GM19025 (cell line): ENCODE data around the gene MEF2C.

Source experiments
- ATAC-seq: cut with Tn5 transposase; IDR thresholded peaks from one replicate; pipeline ENCODE4 v1.9.1; 2021; ENCODE audit warnings: mild to moderate bottlenecking, low read depth, moderate library complexity; ENCODE audit not compliant: unreplicated experiment

The MEF2C gene

GRCh38 chr5:88833371-88834130 is 49.4 kb downstream of the MEF2C start:
- ATAC-seq: no peak

DNA sequence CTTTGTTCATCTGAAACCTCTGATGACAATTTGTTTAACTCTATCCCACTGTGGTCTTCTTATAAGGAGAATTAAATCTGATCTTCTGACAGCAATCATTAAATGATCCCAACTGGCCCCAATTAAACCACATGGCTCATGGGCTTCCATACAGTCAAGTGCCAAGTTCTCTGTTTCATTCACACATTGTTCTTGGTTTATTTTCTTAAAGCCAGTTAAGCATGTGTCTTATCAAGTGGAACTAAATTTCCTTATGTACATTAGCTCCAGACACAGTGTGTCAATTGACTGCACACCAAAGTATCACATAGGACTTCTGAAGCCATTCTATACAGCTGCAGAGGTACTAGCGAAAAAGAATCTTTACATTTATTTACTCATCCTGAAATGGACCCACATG is 51.2 kb downstream of the MEF2C start:
- ATAC-seq: no peak

DNA sequence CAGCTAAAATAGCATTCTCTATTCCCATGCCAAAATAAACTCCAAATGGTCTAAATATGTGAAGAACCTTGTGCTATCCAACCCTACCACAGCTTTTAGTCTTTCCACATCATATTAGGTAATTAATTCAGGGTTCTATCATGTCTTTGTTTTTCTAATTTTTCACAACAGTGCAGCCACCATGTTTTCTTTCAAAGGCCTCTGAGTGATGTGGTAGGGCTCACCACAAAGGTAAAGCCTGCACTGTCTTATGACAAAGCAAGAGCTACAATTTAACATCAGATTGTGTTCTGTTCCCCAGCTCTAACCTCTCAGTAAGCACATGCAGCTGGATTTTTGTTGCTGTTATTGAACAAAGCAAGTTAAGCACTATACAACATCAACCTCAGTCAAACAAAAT is 52.4 kb downstream of the MEF2C start:
- no peak for ATAC-seq

DNA sequence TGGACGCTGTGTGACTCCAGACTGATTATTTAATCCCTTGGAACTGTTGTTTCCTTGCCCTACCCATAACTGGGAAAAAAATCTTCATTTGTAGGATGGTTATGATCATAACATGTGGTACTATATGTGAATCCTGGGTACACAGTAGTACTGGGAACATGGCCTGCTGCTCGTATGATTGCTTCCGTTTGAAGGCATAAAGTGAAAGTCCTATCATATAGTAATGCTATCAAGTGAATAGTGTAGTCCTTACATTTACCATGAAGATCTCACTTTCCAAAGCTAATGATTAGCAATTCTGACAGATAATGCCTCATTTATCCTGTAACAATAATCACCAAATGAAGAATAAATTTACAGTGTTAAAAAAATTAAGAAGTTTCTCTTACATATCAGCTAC is 53.2 kb downstream of the MEF2C start:
- ATAC-seq: no peak

- no peak for ATAC-seq
Observed at GRCh38 chr5:88829054-88829453, 53.9 kb downstream of the MEF2C start.

- no peak for ATAC-seq
Observed at GRCh38 chr5:88827997-88828396, 55.0 kb downstream of the MEF2C start.

DNA sequence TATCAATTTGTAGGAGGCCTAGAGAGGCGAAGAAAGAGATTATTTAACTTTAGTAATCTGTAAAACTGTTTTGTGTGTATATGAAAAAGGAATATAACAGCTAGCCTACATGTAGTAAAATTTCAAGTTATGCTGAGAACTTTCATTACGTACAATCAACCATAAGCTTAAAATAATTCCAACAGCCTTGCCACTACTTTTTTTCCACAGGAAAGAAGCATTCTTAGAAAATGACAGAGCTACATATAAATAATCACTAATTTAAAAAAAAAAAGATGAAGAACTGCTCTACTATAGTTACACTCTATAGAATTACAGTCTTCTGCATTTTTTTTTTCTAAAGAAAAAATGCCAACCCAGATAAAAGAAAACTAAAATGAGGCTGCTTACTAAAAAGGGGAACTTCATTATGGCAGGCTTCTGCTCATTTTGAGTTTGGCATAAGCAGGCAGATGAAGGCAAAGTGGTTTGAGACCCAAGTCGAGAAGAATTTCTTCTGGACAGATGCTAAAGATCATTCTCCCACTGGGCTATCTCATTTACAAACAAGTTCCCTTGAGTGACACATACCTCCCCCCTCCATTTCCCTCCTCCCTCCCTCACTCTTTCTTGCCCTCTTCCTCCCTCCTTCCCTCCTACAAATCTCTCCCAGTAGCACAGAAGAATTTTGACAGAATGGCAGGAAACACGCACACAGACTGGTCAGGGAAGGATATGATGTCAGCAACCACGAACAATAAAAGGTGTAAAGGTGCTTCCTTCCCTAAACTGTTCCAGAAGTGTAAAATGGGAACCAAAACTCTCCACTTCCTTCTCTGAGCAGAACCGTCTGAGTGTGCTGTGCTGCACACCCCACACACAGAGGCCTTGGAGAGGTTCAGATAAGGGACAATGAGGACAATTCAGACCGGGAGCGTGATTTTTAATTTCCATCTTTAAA is 56.1 kb downstream of the MEF2C start:
- ATAC-seq: peak; percentile 64

DNA sequence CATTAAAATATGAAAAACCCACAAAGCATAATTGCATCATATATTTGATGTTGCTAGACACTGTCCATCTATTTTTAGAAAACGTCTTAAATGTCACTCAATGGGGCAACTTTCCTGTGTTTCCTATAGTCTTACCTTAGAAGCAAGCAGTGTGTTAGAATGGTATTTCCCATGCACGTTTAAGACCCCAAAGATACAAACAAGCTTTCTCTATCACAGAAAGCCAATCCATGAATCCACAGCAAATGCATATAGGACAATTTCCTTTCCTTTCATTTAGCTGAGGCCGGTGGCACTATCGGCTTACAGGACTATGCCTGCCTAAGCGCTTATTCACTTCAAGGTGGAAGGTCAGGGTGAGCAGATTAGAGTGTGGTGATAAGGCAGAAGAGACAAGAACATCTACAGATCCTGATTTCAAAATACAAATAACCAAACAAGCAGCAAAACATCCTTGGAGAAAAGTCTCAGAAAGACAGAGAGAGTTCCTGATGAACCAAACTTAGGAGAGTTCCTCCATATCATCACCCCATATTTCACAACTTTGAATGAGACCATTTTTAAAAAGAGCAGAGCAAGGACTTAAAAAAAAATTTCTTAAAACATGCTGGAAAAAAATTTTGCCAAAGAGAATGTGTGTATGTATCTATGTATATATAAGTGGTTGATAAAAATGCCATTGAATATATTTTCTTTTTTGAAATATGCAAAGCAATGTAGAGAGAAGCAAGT is 57.2 kb downstream of the MEF2C start:
- no peak for ATAC-seq

GRCh38 chr5:88824892-88825583 is 57.9 kb downstream of the MEF2C start:
- ATAC-seq: no peak

DNA sequence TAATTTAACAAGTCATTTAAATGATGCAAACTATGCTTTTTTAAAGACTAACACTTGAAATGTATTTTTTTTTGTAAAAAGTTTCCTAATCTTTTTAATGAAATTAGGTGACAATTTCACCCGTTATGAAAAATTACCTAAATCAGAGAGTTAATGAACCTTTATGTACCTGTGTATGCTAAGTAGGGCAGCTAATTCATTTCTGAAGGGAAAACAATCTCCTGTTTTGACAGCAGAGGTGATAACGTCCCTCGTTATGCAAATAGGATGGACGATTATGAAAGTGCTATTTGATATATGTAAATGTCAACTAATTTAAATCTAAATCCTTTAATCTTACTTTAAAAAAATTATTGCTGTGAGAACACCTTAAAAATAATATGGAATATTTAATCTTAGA is 58.8 kb downstream of the MEF2C start:
- ATAC-seq: no peak

DNA sequence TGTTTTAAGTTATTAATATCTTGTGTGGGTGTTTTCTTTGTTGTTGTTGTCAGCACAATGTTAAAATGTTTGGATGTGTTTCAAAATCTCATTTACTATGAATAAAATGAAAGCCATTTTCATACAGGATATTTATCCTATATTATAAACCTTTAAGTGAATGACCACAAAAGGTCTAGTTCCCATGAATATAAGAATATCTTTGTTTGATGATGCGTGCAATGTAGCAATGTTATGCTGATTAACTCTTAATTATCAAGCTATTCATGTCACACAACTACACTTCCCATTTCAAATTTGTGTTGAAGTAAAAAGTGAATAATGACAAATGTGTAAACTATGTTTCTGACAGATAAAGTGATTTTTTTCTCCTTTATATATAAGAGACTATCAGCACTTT is 59.8 kb downstream of the MEF2C start:
- no peak for ATAC-seq

- ATAC-seq: no peak
Observed at GRCh38 chr5:88821161-88821560, 61.8 kb downstream of the MEF2C start.

GRCh38 chr5:88820581-88820980 is 62.4 kb downstream of the MEF2C start:
- no peak for ATAC-seq

DNA sequence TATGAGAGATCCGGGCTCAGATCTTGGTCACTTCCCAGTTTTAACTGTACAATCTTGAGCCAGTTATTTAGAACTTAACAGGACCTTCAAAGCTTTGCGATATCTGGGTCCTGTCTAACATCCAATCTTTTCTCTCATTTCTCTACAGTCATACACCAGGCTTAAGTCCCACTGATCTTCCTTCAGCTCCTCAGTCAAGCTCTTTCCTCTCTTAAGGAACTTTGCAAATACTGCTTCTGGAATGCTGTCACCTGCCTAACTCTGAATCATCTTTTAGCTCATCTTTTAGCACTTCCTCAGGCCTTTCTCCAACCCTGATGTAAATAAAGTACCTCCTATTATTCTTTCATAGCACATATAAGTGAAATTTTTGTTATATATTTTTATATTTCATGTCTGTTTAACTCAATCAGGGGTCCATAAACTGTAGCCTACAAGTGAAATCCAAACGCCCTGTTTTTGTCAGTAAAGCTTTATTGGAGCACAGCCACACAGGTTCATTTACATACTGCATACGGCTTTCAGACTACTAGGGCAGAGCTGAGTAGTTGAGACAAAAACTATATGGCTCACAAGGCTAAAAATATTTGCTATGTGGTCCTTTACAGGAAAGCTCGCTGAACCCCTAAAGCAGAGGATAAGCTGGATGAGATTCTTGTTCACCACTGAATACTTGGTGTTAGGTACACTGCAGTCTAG is 63.5 kb downstream of the MEF2C start:
- ATAC-seq: no peak

- no peak for ATAC-seq
Observed at GRCh38 chr5:88818296-88818695, 64.7 kb downstream of the MEF2C start.

GRCh38 chr5:88816195-88816594 is 66.8 kb downstream of the MEF2C start:
- ATAC-seq: no peak

DNA sequence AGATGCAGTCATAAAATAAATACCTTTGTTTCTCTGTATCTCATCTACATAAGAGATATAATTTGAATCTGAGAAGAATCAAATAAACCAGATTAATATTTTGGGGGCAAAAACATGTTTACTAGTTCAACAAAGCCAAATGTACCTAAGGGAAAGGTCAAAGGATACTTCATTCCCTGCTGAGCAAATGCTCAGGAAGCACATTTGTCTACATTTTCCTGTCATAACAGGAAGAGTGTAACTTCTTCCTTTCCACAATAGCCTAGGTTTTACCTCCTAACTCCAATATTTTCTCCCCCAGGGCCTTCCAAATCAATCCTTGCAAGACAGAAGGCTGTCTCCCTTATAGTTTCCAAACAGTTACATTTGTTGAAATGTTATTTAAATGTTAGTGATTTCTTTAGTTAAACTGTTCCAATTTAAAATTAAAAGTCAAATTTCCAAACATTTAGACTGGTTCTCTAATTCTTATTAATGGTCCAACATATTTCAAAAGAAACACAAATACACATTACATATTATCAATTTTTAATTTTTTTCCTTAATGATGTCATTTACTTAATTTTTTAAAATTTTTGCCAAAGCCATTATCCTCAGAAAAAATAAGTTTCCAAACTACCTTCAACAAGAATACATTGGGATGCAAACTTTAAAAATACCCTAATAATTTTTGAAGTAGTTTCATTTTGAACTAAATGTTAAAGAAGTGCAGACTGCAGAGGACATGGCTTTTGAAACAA is 67.8 kb downstream of the MEF2C start:
- ATAC-seq: no peak

DNA sequence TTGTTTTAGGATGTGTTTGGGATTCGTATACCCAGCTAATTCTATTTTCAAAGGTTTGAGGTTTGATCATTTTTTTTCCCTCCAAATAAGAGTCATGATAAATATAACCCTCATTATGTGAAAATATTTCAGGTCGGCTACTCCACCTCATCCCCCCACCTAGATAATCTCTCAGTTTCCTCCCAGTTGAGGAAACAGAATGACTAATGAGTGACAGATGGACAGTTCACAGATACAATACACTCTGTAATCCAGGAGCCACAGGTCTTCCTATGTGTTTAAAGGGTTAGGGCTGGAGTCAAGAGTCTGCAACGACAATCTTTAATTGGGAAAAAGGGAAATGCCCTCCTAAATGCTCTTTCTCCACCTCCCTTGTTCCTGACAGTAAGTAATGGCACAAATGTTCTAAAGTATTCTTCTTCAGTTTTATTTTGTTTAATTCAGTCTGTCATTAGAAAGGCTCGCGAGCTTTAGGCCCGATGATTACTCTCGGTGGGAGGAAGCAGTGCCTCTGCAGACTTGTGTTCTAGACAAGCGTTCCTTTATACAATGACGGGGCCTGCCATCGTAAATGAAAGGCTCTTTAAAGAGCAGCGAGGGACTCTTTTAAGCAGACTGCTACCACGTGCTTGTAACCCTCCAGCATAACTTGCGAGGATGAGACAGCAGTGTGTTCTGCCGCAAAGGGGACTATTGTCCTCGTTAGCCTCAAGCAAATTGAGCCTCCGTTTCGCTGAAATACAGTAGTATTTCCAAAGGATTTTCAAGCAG is 69.0 kb downstream of the MEF2C start:
- ATAC-seq: no peak
